HEK293T (cell line): Measurements from ENCODE around the gene MCM8.

Source experiments
- CTBP1 ChIP-seq: fragments of 450-650 bp; IDR thresholded peaks from 2 replicates; pipeline ENCODE4 v1.6.1; 2016; ENCODE audit warnings: borderline replicate concordance
- ELF4 ChIP-seq: fragments of 450-650 bp; IDR thresholded peaks from 2 replicates; pipeline ENCODE4 v1.6.1; 2017; ENCODE audit warnings: antibody characterized with exemption
- FOXM1 ChIP-seq: fragments of 450-650 bp; IDR thresholded peaks from 2 replicates; pipeline ENCODE4 v1.6.1; 2017; ENCODE audit warnings: mild to moderate bottlenecking, borderline replicate concordance
- HDGF ChIP-seq: fragments of 450-650 bp; IDR thresholded peaks from 2 replicates; pipeline ENCODE4 v1.6.1; 2017; ENCODE audit warnings: antibody characterized with exemption, borderline replicate concordance
- SP1 ChIP-seq: fragments of 450-650 bp; IDR thresholded peaks from 2 replicates; pipeline ENCODE4 v1.6.1; 2017
- SUZ12 ChIP-seq: fragments of 450-650 bp; IDR thresholded peaks from 2 replicates; pipeline ENCODE4 v1.6.1; 2016; ENCODE audit warnings: mild to moderate bottlenecking
- TF ChIP-seq, protein P1 (sequence below): fragments of 450-650 bp; IDR thresholded peaks from 2 replicates; pipeline ENCODE4 v1.6.1; 2016

DNA sequence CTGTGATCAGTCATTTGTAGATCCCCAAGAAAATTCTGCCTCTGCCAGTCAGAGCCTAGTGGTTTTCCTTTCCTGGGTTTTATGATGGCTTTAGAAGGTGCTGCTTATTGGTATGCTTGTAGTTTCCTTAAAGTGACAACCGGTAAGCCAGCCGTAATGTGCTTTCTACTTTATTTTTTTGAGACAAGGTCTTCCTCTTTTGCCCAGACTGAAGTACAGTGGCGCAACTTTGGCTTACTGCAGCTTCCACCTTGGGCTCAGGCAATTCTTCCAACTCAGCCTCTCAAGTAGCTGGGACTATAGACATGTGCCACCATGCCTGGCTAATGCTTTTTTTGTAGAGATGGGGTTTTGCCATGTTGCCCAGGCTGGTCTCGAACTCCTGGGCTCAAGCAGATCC is 23.5 kb downstream of the MCM8 start:
- TF ChIP-seq SUZ12 (no peak), CTBP1 (no peak), SP1 (no peak), ELF4 (no peak), FOXM1 (no peak), HDGF (no peak)
- TF ChIP-seq, protein P1, sequence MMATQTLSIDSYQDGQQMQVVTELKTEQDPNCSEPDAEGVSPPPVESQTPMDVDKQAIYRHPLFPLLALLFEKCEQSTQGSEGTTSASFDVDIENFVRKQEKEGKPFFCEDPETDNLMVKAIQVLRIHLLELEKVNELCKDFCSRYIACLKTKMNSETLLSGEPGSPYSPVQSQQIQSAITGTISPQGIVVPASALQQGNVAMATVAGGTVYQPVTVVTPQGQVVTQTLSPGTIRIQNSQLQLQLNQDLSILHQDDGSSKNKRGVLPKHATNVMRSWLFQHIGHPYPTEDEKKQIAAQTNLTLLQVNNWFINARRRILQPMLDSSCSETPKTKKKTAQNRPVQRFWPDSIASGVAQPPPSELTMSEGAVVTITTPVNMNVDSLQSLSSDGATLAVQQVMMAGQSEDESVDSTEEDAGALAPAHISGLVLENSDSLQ: no peak
